Esophagus squamous epithelium (tissue), 4 donors: ENCODE measurements around the gene IGFBP3.

ENCODE experiments used
- CTCF ChIP-seq, 6 experiments: fragments of 450-650 bp in 4 of 6; fragments of 200-600 bp in 2 of 6; sonication (generic) in 2 of 6; IDR thresholded peaks; one replicate each; pipeline ENCODE4 v1.5.1; 2016 to 2019; ENCODE audit warnings: antibody characterized with exemption in 6 of 6, mild to moderate bottlenecking in 4 of 6, moderate library complexity in 4 of 6
- POLR2A ChIP-seq, 4 donors: fragments of 450-650 bp; IDR thresholded peaks; one replicate each; pipeline ENCODE4 v1.6.1; 2017; ENCODE audit warnings: antibody characterized with exemption in 4 of 4, mild to moderate bottlenecking in 4 of 4, moderate library complexity in 3 of 4

GRCh38 chr7:45884136-45884535 lies 36.9 kb downstream of the IGFBP3 start:
- TF ChIP-seq CTCF (IDR thresholded peaks at IDR 0.05) (no peak), POLR2A (IDR thresholded peaks at IDR 0.05) (no peak)
